ENCODE measurements around the gene MACROD1.

GRCh38 chr11:64180891-64181290 is 15.0 kb upstream of the MACROD1 start:
- TF ChIP-seq CTCF (IDR thresholded peaks at IDR 0.05) (no peak), POLR2A (IDR thresholded peaks at IDR 0.05; ENCODE audit: low read depth) (no peak), POLR2AphosphoS5 (IDR thresholded peaks at IDR 0.05) (no peak), EP300 (IDR thresholded peaks at IDR 0.05) (no peak)

Data from esophagus muscularis mucosa (tissue), 4 donors.